ENCODE results near the gene IP6K3. TPM values are rescaled to one million over a fixed set of nuclear protein-coding genes. Genes with fewer than 3 reads are reported as not detected.

IP6K3 gene
- total RNA-seq, 2 donors from 2014 or later = not detected

DNA sequence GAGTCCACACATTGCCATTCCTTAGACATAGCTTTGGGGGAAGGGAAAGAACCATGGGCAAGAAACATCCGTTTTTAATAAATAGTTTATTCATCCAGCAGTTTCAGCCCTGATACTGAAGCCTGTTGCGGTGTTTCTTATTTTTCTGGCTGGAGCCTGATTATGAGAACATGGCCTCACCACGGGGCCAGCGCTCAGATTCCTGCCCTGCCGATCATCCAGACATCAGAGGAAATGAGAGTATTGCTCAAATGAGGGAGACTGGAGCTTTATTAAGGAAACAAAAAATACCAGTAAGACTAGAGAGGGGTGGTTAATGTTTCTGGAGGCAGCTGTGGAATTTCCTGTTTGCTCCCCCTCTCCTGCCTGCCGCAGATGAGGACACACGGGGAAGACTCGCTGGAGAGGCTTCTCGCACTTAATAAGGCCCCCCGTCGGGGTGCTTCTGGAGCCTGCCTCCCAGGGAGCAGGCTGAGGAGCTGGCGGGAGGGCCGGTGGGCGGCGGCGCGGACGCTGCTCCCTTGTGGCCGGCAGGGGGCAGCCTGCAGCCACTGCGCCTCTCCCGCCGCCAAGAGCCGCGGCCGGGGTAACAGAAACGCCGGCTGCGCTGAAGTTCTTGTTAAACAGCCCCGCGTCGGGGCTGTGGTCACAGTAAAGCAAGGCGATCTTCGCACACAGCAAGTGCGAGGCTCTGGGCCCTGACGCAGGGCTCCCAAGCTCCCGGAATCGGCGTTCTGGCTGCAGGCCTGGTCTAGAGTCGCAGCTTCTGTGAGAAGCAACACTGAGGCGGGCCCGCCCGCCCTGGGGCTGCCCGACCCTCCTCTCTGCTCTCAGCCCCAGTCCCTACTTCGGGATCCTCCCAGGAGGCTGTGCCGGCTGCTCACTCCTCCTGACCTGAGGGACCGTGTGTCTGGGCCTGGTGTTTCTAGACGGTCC lies 24.7 kb upstream of the IP6K3 start:
- Mint-ChIP-seq H3K4me3 (no peak overlapping the region), H3K27me3 (no peaks in the 10 kb centered on the region)

DNA sequence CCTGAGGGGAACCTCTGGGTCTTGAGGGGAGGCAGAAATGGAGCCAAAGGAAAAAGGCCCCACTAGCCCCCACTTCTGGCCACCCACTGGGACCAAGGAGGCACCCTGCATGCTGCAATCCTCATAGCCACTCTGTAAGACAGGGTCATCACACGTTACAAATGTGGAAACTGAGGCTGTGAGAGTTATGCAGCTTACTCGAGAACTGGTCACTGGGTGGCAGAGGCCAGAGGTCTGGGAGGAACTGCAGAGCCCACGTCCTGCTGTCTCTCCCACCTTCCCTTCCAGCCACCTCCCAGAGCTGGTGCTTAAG lies 24.1 kb upstream of the IP6K3 start:
- Mint-ChIP-seq H3K36me3 (ENCODE audit: low read depth) (peaks cover 34% of the 10 kb centered on the region), H3K27ac (no peak overlapping the region), H3K4me3 (no peak overlapping the region), H3K4me1 (peaks cover 11% of the 10 kb centered on the region), H3K9me3 (no peaks in the 10 kb centered on the region), H3K27me3 (no peaks in the 10 kb centered on the region)
- ATAC-seq (replicated peaks) = no peak

More for the DNA sequence above, 24.7 kb upstream of the IP6K3 start:
- H3K4me1 Mint-ChIP-seq = peaks cover 11% of the 10 kb centered on the region
- H3K9me3 Mint-ChIP-seq = no peaks in the 10 kb centered on the region
- peaks cover 40% of the 10 kb centered on the region for H3K36me3 Mint-ChIP-seq (ENCODE audit: low read depth)
- ATAC-seq (replicated peaks) = peak; percentile 78
- no peak overlapping the region for H3K27ac Mint-ChIP-seq

DNA sequence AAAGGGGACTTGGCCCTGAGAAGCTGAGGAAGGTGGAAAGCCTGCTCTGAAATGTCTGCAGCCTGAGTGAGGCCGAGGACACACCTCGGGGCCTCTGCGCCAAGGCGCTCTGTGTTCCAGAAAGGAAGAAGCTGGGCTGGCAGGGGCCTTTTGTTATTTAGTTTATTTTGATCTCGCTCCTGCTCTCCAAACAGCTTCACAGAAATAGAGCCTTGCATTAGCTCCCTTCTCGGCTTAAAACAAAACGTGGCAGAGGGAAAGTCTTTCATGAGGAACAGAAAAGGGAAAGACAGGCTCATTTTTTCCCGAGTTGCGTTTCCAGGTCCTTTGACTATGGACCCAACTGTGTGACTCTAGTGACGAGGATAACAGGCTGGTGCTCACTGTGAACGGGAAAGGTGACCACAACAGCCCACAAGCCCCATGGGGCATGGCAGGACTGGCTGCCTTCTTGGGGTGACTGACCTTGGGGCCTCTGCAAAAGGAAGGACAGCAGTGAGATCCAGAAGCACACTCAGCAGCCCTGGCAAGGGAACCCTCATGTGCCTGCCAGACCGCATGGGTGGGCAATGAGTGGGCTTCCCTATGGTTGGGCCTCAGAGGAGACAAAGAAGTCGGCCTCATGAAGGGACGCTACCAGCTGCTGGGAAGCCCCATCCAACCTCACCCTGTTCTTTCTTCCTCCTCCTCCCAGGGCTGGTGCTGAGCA lies 23.6 kb upstream of the IP6K3 start:
- H3K36me3 Mint-ChIP-seq (ENCODE audit: low read depth) = peaks cover 29% of the 10 kb centered on the region
- no peaks in the 10 kb centered on the region for H3K9me3 Mint-ChIP-seq
- H3K27me3 Mint-ChIP-seq = no peaks in the 10 kb centered on the region
- no peak for ATAC-seq (replicated peaks)
- no peak overlapping the region for H3K4me3 Mint-ChIP-seq
- H3K4me1 Mint-ChIP-seq = peaks cover 11% of the 10 kb centered on the region
- H3K27ac Mint-ChIP-seq = no peak overlapping the region

DNA sequence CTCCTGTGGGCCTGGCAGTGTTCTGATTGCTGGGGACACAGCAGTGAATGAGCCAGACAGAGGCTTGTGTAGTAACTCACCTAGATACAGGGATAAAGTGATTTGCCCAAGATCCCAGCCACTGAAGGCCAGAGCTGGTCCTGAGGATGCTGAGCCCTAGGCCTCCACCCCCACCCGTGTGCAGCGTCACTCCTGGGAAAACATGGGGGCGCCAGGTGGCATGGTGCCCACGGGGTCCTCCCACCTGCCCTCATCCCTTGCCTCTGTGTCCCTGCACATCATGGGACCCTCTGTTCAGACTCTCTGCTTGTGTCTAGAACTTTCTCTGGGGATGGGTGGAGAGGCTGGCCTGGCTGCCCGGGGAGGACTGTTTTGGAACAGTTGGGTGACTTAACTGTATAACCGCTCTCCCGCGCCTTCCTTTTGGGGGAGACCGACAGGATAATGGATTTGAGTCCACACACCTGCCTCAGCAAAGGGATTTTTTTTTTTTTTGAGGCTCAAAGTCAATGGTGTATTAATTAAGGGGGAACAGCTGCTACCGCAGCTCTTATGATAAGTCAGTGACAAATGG lies 22.6 kb upstream of the IP6K3 start:
- no peak overlapping the region for H3K27ac Mint-ChIP-seq
- no peaks in the 10 kb centered on the region for H3K27me3 Mint-ChIP-seq
- ATAC-seq (replicated peaks) = no peak
- H3K36me3 Mint-ChIP-seq (ENCODE audit: low read depth) = peaks cover 19% of the 10 kb centered on the region
- peaks cover 11% of the 10 kb centered on the region for H3K4me1 Mint-ChIP-seq
- H3K9me3 Mint-ChIP-seq = no peaks in the 10 kb centered on the region
- H3K4me3 Mint-ChIP-seq = no peak overlapping the region

DNA sequence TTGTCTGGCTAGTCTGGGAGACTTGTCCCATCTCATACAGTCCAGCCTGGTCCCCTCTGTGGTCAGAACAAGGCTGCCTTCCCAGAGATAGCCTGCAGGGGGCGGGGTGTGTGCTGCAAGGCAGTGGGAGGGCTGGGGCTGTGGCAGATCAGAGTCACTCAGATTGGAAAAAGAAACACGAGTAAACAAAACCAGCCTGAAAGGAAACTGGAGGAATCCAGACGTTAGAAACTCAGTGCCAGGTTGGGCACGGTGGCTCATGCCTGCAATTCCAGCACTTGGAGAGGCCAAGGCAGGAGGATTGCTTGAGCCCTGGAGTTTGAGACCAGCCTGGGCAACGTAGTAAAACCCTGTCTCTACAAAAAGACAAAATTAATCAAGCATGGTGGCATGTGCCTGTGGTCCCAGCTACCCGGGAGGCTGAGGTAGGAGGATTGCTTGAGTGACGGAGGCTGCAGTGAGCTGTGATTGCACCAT lies 22.0 kb upstream of the IP6K3 start:
- Mint-ChIP-seq H3K4me3 (no peak overlapping the region), H3K36me3 (ENCODE audit: low read depth) (peaks cover 13% of the 10 kb centered on the region), H3K9me3 (no peaks in the 10 kb centered on the region), H3K27ac (no peak overlapping the region), H3K27me3 (no peaks in the 10 kb centered on the region), H3K4me1 (peaks cover 11% of the 10 kb centered on the region)
- peak; percentile 82 for ATAC-seq (replicated peaks)

DNA sequence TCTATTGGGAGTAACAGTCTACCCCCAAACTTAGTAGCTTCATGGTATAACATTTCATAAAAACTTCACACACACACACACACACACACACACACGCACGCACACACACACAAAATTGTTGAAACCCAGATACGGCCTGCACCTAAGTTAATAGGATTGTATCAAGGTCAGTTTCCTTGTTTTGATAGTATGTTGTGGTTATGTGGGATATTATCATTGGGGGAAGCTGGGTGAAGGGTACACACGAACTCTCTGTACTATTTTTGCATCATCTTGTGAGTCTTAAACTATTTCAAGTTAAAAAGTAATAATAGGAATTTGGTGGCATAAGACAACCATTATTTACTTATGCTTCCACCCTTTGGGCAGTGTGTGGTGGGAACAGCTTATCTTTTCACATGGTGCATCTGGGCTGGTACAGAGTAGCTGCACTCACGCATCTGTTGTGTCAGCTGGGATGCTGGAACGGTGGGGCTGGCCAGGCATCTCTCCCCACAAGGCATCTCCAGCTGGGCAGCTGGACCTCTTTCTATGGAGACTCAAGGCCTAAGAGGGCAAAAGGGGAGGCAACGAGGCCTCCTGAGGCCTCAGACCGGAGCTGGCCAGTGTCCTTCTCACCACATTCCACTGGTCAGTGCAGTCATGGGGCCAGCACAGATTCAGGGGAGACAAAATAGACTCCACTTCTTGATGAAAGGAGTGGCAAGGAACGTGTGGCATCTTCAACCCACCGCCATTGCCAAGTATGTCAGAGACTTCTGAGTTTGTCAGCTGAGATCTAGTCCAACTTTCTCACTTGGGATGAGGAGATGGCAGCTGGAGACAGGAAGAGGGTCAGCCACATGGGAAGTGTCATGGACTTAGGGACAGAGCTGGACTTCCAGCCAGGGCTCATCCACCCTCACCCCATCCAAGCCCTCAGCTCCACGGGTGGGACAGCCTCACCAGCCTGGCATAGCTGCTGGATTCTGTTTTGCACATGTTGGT lies 20.5 kb upstream of the IP6K3 start:
- Mint-ChIP-seq H3K27ac (peak overlapping the region; percentile 25), H3K9me3 (no peaks in the 10 kb centered on the region), H3K4me1 (peaks cover 5% of the 10 kb centered on the region), H3K36me3 (ENCODE audit: low read depth) (no peaks in the 10 kb centered on the region), H3K4me3 (no peak overlapping the region), H3K27me3 (no peaks in the 10 kb centered on the region)
- no peak for ATAC-seq (replicated peaks)

DNA sequence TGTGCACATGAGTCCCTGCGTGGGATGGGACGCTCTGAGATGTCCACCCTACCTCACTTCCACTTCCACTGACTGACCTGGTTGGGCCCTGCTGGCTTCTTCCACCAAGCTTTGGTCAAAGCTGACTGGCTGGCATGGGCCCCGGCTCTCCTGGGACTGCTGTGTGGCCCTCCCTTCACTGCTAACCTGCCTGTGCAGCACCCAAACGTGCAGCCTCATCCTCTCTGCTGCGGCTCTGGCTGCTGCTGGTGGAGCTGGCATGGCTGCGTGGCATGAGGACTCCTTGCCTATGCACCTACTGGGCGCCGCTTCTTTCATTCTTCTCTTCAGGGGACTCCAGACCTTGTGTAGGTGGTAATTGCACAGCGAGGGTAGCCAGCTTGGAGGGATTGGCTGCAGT lies 18.7 kb upstream of the IP6K3 start:
- no peak for ATAC-seq (replicated peaks)
- Mint-ChIP-seq H3K9me3 (no peaks in the 10 kb centered on the region), H3K27me3 (no peaks in the 10 kb centered on the region), H3K4me3 (no peak overlapping the region), H3K27ac (no peak overlapping the region), H3K36me3 (ENCODE audit: low read depth) (no peaks in the 10 kb centered on the region), H3K4me1 (peaks cover 5% of the 10 kb centered on the region)

DNA sequence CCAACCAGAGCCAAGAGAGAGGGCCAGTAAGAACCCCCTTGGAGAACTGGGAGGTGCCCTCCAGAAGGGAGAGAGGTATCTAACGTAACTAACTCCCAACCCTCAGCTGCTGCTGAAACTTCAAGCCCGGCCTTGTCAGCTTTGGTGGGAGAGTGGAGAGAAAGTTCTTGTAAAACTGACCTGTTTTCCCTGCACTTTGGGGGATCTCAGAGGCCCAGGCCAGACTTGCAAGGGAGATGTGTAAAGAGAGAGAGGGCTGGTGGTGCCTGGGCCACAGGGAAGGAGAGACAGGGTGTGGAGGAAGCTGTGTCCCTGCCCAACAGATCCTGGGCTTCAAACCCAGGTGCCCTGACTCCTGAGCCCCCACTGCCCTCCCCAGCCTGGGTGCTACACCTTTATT lies 17.3 kb upstream of the IP6K3 start:
- H3K4me1 Mint-ChIP-seq = peaks cover 5% of the 10 kb centered on the region
- ATAC-seq (replicated peaks) = no peak
- H3K9me3 Mint-ChIP-seq = no peaks in the 10 kb centered on the region
- no peaks in the 10 kb centered on the region for H3K36me3 Mint-ChIP-seq (ENCODE audit: low read depth)
- no peak overlapping the region for H3K27ac Mint-ChIP-seq
- no peaks in the 10 kb centered on the region for H3K27me3 Mint-ChIP-seq
- no peak overlapping the region for H3K4me3 Mint-ChIP-seq

DNA sequence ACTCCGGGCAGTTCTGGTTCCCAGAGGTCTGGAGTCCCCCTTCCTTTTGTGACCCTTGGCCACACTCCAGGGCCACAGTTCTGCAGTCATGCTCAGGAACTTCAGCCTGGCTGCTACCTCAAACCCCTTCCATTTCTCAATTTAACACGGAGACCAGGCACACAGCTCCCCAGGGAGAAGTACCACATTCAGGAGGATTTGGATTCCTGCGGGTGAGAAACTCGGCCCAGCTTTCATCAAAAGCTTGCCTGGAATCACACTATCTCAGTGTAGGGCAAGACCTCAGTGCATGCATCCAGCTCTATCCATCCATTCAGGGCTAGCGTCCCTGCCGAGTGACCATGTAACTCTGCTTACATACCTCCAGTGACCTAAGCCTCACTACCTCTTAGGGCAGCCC lies 16.8 kb upstream of the IP6K3 start:
- Mint-ChIP-seq H3K36me3 (ENCODE audit: low read depth) (no peaks in the 10 kb centered on the region), H3K4me3 (no peak overlapping the region), H3K4me1 (peaks cover 3% of the 10 kb centered on the region), H3K9me3 (no peaks in the 10 kb centered on the region), H3K27ac (no peak overlapping the region), H3K27me3 (no peaks in the 10 kb centered on the region)
- no peak for ATAC-seq (replicated peaks)

DNA sequence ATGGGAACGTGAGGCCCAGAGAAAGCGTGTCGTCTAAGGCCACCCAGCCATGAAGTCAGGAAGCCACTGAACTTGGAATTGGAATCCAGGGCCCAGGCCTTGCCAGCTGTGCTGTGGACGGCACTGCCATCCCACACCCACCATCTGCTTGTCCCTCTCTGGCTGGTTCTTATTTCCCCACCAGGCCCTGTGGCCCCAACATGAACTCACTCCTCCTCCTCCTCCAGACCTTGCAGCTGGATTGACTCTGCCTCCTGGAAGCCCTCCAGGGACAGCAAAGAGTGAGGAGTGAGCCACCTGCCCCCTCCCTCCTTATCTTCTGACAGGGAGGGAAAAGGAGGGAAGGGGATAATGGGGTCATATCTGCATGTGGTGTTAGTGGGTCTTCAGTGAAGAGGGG lies 16.0 kb upstream of the IP6K3 start:
- Mint-ChIP-seq H3K9me3 (no peaks in the 10 kb centered on the region), H3K4me3 (no peak overlapping the region), H3K27ac (no peak overlapping the region), H3K36me3 (ENCODE audit: low read depth) (no peaks in the 10 kb centered on the region), H3K27me3 (no peaks in the 10 kb centered on the region), H3K4me1 (no peaks in the 10 kb centered on the region)
- no peak for ATAC-seq (replicated peaks)

DNA sequence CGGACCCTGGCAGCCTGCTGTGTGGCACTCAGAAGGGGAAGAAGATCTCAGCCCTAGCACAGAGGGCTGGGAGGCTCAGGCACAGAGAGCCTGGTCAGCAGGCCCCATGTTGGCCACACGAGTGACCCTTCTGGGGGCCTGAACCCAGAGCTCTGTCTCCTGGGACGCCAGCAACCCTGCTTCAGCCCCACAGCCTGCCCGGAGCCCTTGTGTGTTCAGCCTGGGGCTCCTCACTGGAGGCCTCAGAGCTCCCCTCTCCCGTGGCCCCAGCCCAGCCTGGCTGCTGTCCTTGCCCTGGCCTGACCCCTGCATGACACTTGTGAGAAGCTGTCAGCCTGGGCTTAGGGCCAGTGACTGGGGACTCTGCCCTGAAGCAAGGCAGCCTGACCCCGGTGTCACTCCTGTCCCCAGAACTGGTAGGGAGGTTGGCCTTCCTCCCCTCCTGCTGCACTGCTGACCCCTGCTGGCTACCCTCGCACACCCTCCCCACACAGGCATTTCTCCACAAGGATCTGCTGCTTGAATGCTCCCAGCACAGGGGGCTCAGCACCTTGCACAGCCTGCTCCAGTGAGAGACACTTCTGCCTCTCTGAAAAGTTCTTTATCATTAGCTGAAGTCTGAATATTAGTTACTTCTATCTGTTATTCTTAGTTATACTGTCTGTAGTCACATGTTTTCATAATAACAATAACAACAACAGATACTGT lies 15.4 kb upstream of the IP6K3 start:
- H3K4me1 Mint-ChIP-seq = no peaks in the 10 kb centered on the region
- H3K27ac Mint-ChIP-seq = no peak overlapping the region
- no peak overlapping the region for H3K4me3 Mint-ChIP-seq
- no peaks in the 10 kb centered on the region for H3K27me3 Mint-ChIP-seq
- H3K9me3 Mint-ChIP-seq = no peaks in the 10 kb centered on the region
- ATAC-seq (replicated peaks) = peak; percentile 63
- H3K36me3 Mint-ChIP-seq (ENCODE audit: low read depth) = no peaks in the 10 kb centered on the region

DNA sequence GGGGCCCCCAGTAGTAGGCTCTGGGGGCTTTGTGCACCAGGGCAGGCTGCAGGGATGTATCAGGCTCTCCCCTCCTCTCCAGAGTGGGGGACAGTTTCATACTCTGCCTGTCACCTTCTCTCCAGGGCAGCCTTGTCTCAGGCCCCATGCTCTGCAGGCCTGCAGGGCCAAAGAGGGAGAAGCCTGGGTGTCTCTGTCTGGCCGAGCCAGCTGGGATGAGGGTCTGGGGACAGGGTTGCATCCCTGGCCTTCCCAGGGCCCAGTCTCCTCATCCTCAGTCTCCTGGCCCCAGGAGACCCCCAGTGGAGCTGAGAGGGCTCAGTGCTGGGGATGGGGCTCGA lies 14.8 kb upstream of the IP6K3 start:
- Mint-ChIP-seq H3K4me3 (no peak overlapping the region), H3K27me3 (no peaks in the 10 kb centered on the region), H3K36me3 (ENCODE audit: low read depth) (no peaks in the 10 kb centered on the region), H3K27ac (no peak overlapping the region), H3K4me1 (no peaks in the 10 kb centered on the region), H3K9me3 (no peaks in the 10 kb centered on the region)
- ATAC-seq (replicated peaks) = no peak

DNA sequence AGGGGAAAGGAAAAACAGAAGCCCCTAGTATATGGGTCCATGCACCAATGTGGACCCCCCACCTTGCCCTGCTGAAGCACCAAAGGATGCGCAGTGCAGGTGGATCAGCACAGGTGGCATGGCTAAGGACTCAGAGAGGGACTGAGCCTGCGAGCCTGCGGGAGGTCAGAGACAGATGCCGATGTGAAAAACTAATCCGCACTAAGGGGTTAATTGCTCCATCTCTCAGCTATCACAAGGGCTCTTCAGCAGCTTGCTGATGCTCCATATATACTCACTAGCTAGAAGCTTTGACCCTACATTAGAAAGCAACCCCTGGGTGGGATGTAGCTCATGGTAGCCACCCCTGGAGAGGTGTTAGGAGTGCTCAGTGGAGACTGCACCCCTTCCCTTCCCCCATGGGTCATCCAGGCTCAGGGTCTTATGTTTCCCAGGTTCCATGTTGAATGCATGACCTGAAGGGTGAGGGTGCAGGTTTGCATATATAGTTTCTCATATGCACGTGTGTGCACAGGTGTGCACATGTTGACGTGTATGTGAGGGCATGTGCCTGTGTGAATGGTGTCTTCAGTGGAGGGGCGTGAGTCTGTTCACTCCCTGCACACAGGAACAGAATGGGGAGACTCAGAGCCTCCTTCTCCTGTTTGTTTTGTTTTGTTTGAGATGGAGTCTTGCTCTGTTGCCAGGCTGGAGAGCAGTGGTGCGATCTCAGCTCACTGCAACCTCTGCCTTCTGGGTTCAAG lies 13.4 kb upstream of the IP6K3 start:
- Mint-ChIP-seq H3K4me1 (no peaks in the 10 kb centered on the region), H3K9me3 (no peaks in the 10 kb centered on the region), H3K4me3 (no peak overlapping the region), H3K36me3 (ENCODE audit: low read depth) (no peaks in the 10 kb centered on the region), H3K27ac (no peak overlapping the region), H3K27me3 (peaks cover 4% of the 10 kb centered on the region)
- no peak for ATAC-seq (replicated peaks)

All from activated T-helper 17 cell treated with anti-CD3 and anti-CD28 coated beads, Interleukin-2, amount 50 U/mL, for 72 hours (primary cell).